Stimulated activated CD8-positive, alpha-beta memory T cell treated with anti-CD3 and anti-CD28 coated beads, Interleukin-2, amount 100 ng/mL, for 48 hours (primary cell): ENCODE data around the gene CHEK2.
"Not testable (repeated sequence)": the region's sequence is repeated elsewhere in the genome, so short reads cannot be mapped to it uniquely, and the experiment has no call there.

ENCODE experiments used
- DNase-seq, 2 donors: peaks; one replicate each; pipeline ENCODE4 v3.0.0-alpha.2; 2020; ENCODE audit warnings: low read depth in 2 of 2

The CHEK2 gene

GRCh38 chr22:28741785-28742561, at the start of gene CHEK2, which contains the start of gene HSCB:
Gene CHEK2 (minus strand): TSS chr22:28741820. CDS start chr22:28734721, 7,099 bp downstream.
Gene HSCB (plus strand): TSS chr22:28742039. CDS start chr22:28742096, 57 bp downstream.
- DNase-seq, result peak; percentile 91 to 95

GRCh38 chr22:28791124-28791523, 49.5 kb upstream of the CHEK2 start:
- no peak for DNase-seq

GRCh38 chr22:28788601-28789000, 47.0 kb upstream of the CHEK2 start:
- no peak for DNase-seq

GRCh38 chr22:28783786-28784671, 42.4 kb upstream of the CHEK2 start:
- no peak for DNase-seq

- DNase-seq, result no peak
These were observed 38.7 kb upstream of the CHEK2 start for GRCh38 chr22:28780296-28780695.

GRCh38 chr22:28779833-28780232, 38.2 kb upstream of the CHEK2 start:
- no peak for DNase-seq

GRCh38 chr22:28774378-28774777, 32.8 kb upstream of the CHEK2 start:
- no peak for DNase-seq

- no peak for DNase-seq
These were observed 31.8 kb upstream of the CHEK2 start for GRCh38 chr22:28773461-28773867.

GRCh38 chr22:28772633-28773460, 31.2 kb upstream of the CHEK2 start, which contains the start of gene CCDC117:
Gene CCDC117 (plus strand): TSS chr22:28772695. CDS start chr22:28772850, 155 bp downstream.
- peak; percentile 87 to 89 for DNase-seq

- no peak for DNase-seq
These were observed 29.7 kb upstream of the CHEK2 start for GRCh38 chr22:28771195-28771791.

- no peak for DNase-seq
These were observed 27.9 kb upstream of the CHEK2 start for GRCh38 chr22:28769394-28770085.

- DNase-seq, result no peak
These were observed 27.2 kb upstream of the CHEK2 start for GRCh38 chr22:28768701-28769393.

- no peak for DNase-seq
These were observed 25.0 kb upstream of the CHEK2 start for GRCh38 chr22:28766628-28767027.

- DNase-seq, result not testable (repeated sequence)
These were observed 20.4 kb upstream of the CHEK2 start for GRCh38 chr22:28762000-28762399.

- DNase-seq, result no peak
These were observed 19.8 kb upstream of the CHEK2 start for GRCh38 chr22:28761449-28761755.

- DNase-seq, result no peak
These were observed 18.4 kb upstream of the CHEK2 start for GRCh38 chr22:28759861-28760560.

GRCh38 chr22:28754512-28754911, 12.9 kb upstream of the CHEK2 start:
- not testable (repeated sequence) for DNase-seq

GRCh38 chr22:28750471-28750881, 8.9 kb upstream of the CHEK2 start:
- no peak for DNase-seq

- no peak for DNase-seq
These were observed 2.2 kb upstream of the CHEK2 start for GRCh38 chr22:28743852-28744251.

GRCh38 chr22:28742562-28742962, 942 bp upstream of the CHEK2 start:
- DNase-seq, result no peak
